Karpas-422 (cell line): Measurements from ENCODE around the gene NRXN3. TPM values are rescaled to one million over a fixed set of nuclear protein-coding genes. Genes with fewer than 3 reads are reported as not detected.

Experiments
- DNase-seq: peaks from one replicate; pipeline ENCODE4 v3.0.0-alpha.2; 2015
- H2AFZ ChIP-seq: fragments of 200-600 bp; sonication (generic); 2 replicates; pipeline ENCODE4 v1.6.1; 2014; ENCODE audit warnings: antibody characterized with exemption, low read length, mixed read lengths
- H3K27ac ChIP-seq: fragments of 200-600 bp; sonication (generic); 2 replicates; pipeline ENCODE4 v1.5.1; 2014; ENCODE audit warnings: mild to moderate bottlenecking, low read length, moderate library complexity
- H3K27me3 ChIP-seq: fragments of 200-600 bp; sonication (generic); 2 replicates; pipeline ENCODE4 v1.6.1; 2014; ENCODE audit warnings: low read length, mixed read lengths
- H3K36me3 ChIP-seq: fragments of 200-600 bp; sonication (generic); 2 replicates; pipeline ENCODE4 v1.6.1; 2014; ENCODE audit warnings: low read length, mixed read lengths; ENCODE audit not compliant: insufficient read depth
- H3K4me1 ChIP-seq: fragments of 200-600 bp; sonication (generic); 2 replicates; pipeline ENCODE4 v1.6.1; 2014; ENCODE audit warnings: mild to moderate bottlenecking, low read length, mixed read lengths
- H3K4me2 ChIP-seq: fragments of 200-600 bp; sonication (generic); 2 replicates; pipeline ENCODE4 v1.6.1; 2014; ENCODE audit warnings: low read length, low read depth, mild to moderate bottlenecking; ENCODE audit not compliant: poor library complexity, severe bottlenecking
- H3K4me3 ChIP-seq: fragments of 200-600 bp; sonication (generic); 2 replicates; pipeline ENCODE4 v1.5.1; 2014; ENCODE audit warnings: mild to moderate bottlenecking, antibody characterized with exemption, low read length, mixed read lengths
- H3K79me2 ChIP-seq: fragments of 200-600 bp; sonication (generic); 2 replicates; pipeline ENCODE4 v1.6.1; 2014; ENCODE audit warnings: mild to moderate bottlenecking, low read length, mixed read lengths
- H3K9ac ChIP-seq: fragments of 200-600 bp; sonication (generic); 2 replicates; pipeline ENCODE4 v1.6.0; 2014; ENCODE audit warnings: low read length
- H3K9me2 ChIP-seq: fragments of 200-600 bp; sonication (generic), shearing (Covaris generic); replicated peaks from 2 replicates; pipeline ENCODE4 v1.6.0; 2014; ENCODE audit warnings: mild to moderate bottlenecking, low read length, moderate library complexity; ENCODE audit not compliant: insufficient read depth
- H3K9me3 ChIP-seq: fragments of 300-700, 200-600 bp; sonication (generic); 2 replicates; pipeline ENCODE4 v1.6.1; 2014; ENCODE audit warnings: low read length, mixed read lengths
- H4K20me1 ChIP-seq: fragments of 200-600 bp; sonication (generic); 2 replicates; pipeline ENCODE4 v1.6.1; 2014; ENCODE audit warnings: mild to moderate bottlenecking, antibody characterized with exemption, low read length, low read depth; ENCODE audit not compliant: insufficient read depth
- total RNA-seq: library from RNA; depleted of rRNA; stranded (reverse); fragments of >200 nt; shearing (Covaris generic); gene quantifications from 2 replicates; pipeline ENCODE4 v1.2.3, GENCODE V29; 2014; ENCODE audit warnings: low replicate concordance

Gene NRXN3
- total RNA-seq, 1 experiment from 2014 or later: not detected

GRCh38 chr14:79193689-79194477 lies 1023.7 kb downstream of the NRXN3 start:
- Histone ChIP-seq H3K9ac (no peak overlapping the region), H3K4me3 (no peak overlapping the region), H3K27me3 (no peaks in the 10 kb centered on the region), H3K27ac (no peak overlapping the region), H3K9me3 (no peaks in the 10 kb centered on the region; the same call in 1 of the 2 replicates), H2AFZ (no peak overlapping the region), H4K20me1 (no peaks in the 10 kb centered on the region), H3K9me2 (no peaks in the 10 kb centered on the region), H3K4me2 (no peak overlapping the region), H3K79me2 (no peaks in the 10 kb centered on the region), H3K36me3 (no peaks in the 10 kb centered on the region), H3K4me1 (no peaks in the 10 kb centered on the region)
- DNase-seq: no peak

DNA sequence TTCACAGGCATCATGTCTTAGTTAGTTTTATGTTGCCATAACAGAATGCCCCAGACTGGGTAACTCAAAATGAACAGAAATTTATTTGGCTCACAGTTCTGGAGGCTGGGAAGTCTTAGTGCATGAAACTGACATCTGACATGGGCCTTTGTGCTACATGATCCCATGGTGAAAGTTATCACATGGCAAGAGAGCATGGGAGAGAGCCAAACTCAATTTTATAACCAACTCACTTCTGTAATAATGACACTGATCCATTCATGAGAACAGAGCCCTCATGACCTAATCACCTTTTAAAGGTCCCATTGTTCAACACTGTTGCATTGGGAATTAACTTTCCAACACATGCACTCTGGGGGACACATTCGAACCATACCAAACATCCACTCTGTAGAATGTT lies 1026.0 kb downstream of the NRXN3 start:
- H3K36me3 ChIP-seq: no peaks in the 10 kb centered on the region
- H3K27me3 ChIP-seq: no peaks in the 10 kb centered on the region
- no peaks in the 10 kb centered on the region for H3K4me1 ChIP-seq
- no peaks in the 10 kb centered on the region for H4K20me1 ChIP-seq
- H3K4me3 ChIP-seq: no peak overlapping the region
- no peak overlapping the region for H3K4me2 ChIP-seq
- H3K79me2 ChIP-seq: no peaks in the 10 kb centered on the region
- H3K9me2 ChIP-seq: no peaks in the 10 kb centered on the region
- H2AFZ ChIP-seq: no peak overlapping the region
- H3K9ac ChIP-seq: no peak overlapping the region
- DNase-seq: no peak
- no peak overlapping the region for H3K27ac ChIP-seq
- no peaks in the 10 kb centered on the region for H3K9me3 ChIP-seq

- Histone ChIP-seq H3K9ac (no peak overlapping the region), H4K20me1 (no peaks in the 10 kb centered on the region), H3K9me2 (no peaks in the 10 kb centered on the region), H3K27ac (no peak overlapping the region), H3K9me3 (no peaks in the 10 kb centered on the region), H2AFZ (no peak overlapping the region), H3K79me2 (no peaks in the 10 kb centered on the region), H3K4me3 (no peak overlapping the region), H3K4me1 (no peaks in the 10 kb centered on the region), H3K4me2 (no peak overlapping the region), H3K36me3 (no peaks in the 10 kb centered on the region), H3K27me3 (no peaks in the 10 kb centered on the region)
- DNase-seq: no peak
These were observed 1027.3 kb downstream of the NRXN3 start for GRCh38 chr14:79197516-79197915.

DNA sequence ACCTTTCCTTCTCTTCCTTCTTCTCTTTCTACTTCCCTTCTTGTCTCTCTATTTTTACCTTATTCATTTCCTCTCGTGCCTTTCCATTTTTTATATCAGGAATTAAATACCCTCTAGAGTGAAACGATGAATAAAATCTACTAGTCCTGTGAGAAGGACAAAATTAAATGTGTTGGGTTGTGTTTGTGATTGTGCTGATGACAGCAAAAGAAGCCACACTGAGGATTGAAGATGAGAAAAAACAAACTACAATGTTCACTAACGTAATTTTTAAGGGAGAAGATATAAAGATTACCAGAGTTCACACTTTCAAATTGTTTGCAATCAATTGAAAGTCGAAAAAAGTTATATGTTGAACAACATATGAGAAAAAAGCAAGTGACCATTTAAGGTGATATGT lies 1029.0 kb downstream of the NRXN3 start:
- no peaks in the 10 kb centered on the region; the same call in 1 of the 2 replicates for H3K9me2 ChIP-seq
- H4K20me1 ChIP-seq: no peaks in the 10 kb centered on the region
- no peak overlapping the region for H2AFZ ChIP-seq
- no peak overlapping the region for H3K4me2 ChIP-seq
- no peaks in the 10 kb centered on the region for H3K27me3 ChIP-seq
- H3K9ac ChIP-seq: no peak overlapping the region
- H3K27ac ChIP-seq: no peak overlapping the region
- no peaks in the 10 kb centered on the region for H3K9me3 ChIP-seq
- no peak overlapping the region for H3K4me3 ChIP-seq
- H3K36me3 ChIP-seq: no peaks in the 10 kb centered on the region
- no peaks in the 10 kb centered on the region for H3K79me2 ChIP-seq
- no peak for DNase-seq
- no peaks in the 10 kb centered on the region for H3K4me1 ChIP-seq

DNA sequence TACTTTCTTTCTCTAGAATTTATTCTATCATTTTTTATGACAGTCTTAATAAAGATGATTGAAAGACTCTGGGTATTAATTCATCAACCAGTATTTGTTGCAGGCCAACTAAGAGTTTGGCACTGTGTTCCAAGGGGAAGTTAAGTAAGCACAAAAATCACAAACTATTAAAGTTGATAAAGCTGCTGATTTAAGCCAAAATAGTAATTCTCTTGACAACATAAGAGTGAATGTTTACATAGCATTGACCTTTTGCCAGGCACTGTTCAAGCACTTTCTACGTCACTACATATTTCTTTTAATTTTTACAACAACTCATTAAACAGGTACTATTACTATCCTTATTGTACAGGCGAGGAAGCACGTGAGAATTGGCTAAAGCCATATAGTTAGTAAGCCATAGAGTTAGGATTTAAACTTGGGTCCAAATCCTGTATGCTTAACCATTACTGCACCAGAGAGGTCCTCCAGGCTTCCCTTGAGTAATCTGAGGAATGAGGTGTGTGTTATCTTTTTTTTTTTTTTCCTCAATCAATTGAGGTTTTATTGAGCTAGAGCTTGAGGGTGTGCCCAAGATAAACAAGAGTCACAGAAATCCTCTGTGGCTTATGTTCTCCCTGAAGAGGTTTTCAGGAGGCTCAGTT lies 1031.5 kb downstream of the NRXN3 start:
- Histone ChIP-seq H4K20me1 (no peaks in the 10 kb centered on the region), H3K9ac (no peak overlapping the region), H3K9me2 (no peaks in the 10 kb centered on the region; the same call in 1 of the 2 replicates), H3K4me1 (no peaks in the 10 kb centered on the region), H2AFZ (no peak overlapping the region), H3K4me3 (no peak overlapping the region), H3K27ac (no peak overlapping the region), H3K4me2 (no peak overlapping the region), H3K27me3 (no peaks in the 10 kb centered on the region), H3K79me2 (no peaks in the 10 kb centered on the region), H3K36me3 (no peaks in the 10 kb centered on the region), H3K9me3 (no peaks in the 10 kb centered on the region)
- no peak for DNase-seq

DNA sequence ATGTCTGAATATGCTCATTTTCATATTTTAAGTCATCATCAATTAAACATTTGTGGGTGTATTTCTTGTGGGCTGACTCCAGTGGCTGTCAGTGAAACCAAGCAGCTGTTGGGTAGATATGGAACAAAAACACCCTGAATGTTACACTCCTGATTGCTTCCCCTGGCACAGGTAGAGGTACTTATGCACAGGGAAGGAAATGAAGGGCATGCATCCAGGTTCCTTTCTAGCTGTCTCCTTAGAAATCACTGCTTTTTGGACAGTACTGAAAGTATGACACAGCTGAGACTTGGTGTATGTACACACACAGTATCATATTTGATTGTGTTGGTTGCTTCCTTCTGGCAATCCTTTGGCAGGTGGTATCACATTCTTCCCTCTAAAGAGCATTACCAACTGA lies 1034.4 kb downstream of the NRXN3 start:
- H3K9me3 ChIP-seq: no peaks in the 10 kb centered on the region
- no peaks in the 10 kb centered on the region; the same call in 1 of the 2 replicates for H3K9me2 ChIP-seq
- H4K20me1 ChIP-seq: no peaks in the 10 kb centered on the region
- H3K4me1 ChIP-seq: no peaks in the 10 kb centered on the region
- 0 out of 2 replicates have a peak, but pooled peaks cover 1% of the 10 kb centered on the region for H3K27me3 ChIP-seq
- H2AFZ ChIP-seq: no peak overlapping the region
- H3K4me3 ChIP-seq: no peak overlapping the region
- H3K36me3 ChIP-seq: no peaks in the 10 kb centered on the region
- no peak overlapping the region for H3K9ac ChIP-seq
- no peak for DNase-seq
- H3K79me2 ChIP-seq: no peaks in the 10 kb centered on the region
- H3K27ac ChIP-seq: no peak overlapping the region
- H3K4me2 ChIP-seq: no peak overlapping the region

DNA sequence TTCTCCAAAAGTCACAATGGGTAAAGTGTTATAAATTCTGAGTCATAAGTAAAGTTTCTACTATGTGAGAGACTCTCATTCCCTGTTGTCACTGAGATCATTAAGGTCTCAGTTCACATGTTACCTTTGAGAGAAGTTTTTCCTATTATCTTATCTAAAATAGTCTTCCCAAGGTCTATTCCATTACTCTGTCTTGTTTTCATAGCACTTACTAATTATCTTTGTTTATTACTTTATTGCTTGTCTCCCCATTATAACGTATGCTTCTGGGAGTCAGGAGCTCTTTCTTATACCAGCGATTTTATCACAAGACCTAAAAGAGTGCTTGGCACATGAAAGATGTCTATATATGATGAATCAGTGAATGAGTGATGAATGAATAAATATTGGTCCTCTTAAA lies 1039.2 kb downstream of the NRXN3 start:
- no peak overlapping the region for H3K4me2 ChIP-seq
- H3K27me3 ChIP-seq: 0 out of 2 replicates have a peak, but pooled peaks cover 3% of the 10 kb centered on the region
- DNase-seq: no peak
- no peak overlapping the region for H3K4me3 ChIP-seq
- no peak overlapping the region for H2AFZ ChIP-seq
- no peaks in the 10 kb centered on the region for H3K9me3 ChIP-seq
- H4K20me1 ChIP-seq: no peaks in the 10 kb centered on the region
- H3K79me2 ChIP-seq: no peaks in the 10 kb centered on the region
- no peak overlapping the region for H3K27ac ChIP-seq
- H3K36me3 ChIP-seq: no peaks in the 10 kb centered on the region
- no peaks in the 10 kb centered on the region for H3K4me1 ChIP-seq
- H3K9ac ChIP-seq: no peak overlapping the region
- no peaks in the 10 kb centered on the region for H3K9me2 ChIP-seq

DNA sequence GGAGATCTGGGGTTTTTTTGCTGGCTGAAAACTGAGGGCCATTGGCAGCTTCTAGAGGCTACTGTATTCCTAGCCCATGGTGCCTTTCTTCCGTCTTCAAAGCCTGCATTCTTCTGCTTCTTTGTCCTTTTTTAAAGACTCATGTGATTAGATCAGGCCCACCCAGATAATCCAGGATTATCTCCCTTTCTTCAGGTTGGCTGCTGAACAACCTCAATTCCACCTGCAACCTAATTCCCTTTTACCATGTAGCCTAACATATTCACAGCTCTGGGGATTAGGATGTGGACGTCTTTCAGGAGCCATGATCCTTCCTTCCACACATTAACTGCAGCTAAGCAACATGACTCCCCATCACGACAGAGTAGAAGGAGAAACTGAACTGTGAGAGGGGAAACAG lies 1055.6 kb downstream of the NRXN3 start:
- DNase-seq: no peak
- H3K9me2 ChIP-seq: no peaks in the 10 kb centered on the region

More for the DNA sequence above, 1055.6 kb downstream of the NRXN3 start:
- Histone ChIP-seq H3K27ac (no peak overlapping the region), H3K79me2 (no peaks in the 10 kb centered on the region), H3K9me3 (no peaks in the 10 kb centered on the region), H4K20me1 (no peaks in the 10 kb centered on the region), H3K9ac (no peak overlapping the region), H3K27me3 (peaks cover 7% of the 10 kb centered on the region; the same call in 1 of the 2 replicates), H3K4me1 (no peaks in the 10 kb centered on the region), H3K4me3 (no peak overlapping the region), H3K36me3 (no peaks in the 10 kb centered on the region), H2AFZ (no peak overlapping the region), H3K4me2 (no peak overlapping the region)
